Body of pancreas (tissue), 4 donors: ENCODE results near the gene ATP2B1. TPM values are rescaled to one million over a fixed set of nuclear protein-coding genes. Genes with fewer than 3 reads are reported as not detected.

Experiments used
- ATAC-seq: fragments of 150-250 bp; one replicate; pipeline ENCODE4 v1.9.1; 2016
- DNase-seq, 4 donors: peaks; one replicate each; pipeline ENCODE4 v3.0.0-alpha.2; 2019
- H3K27ac ChIP-seq, 4 donors: fragments of 200-600 bp; sonication (generic); 1 replicate in 3 of 4; 2 replicates in 1 of 4; pipeline versions ENCODE4 v1.5.1 to v1.6.1; 2016 to 2019; ENCODE audit warnings: mild to moderate bottlenecking in 1 of 4, mixed read lengths in 1 of 4, moderate library complexity in 1 of 4
- H3K27me3 ChIP-seq, 2 donors: fragments of 200-600 bp; sonication (generic); one replicate each; pipeline ENCODE4 v1.6.0; 2016; ENCODE audit warnings: mild to moderate bottlenecking in 1 of 2
- H3K36me3 ChIP-seq, 2 donors: fragments of 200-600 bp; sonication (generic); replicated peaks in 1 of 2; 2 replicates each; pipeline ENCODE4 v1.5.1; 2016; ENCODE audit warnings: low read depth in 2 of 2; ENCODE audit not compliant: insufficient read depth in 1 of 2
- H3K4me1 ChIP-seq: fragments of 200-600 bp; sonication (generic); one replicate; pipeline ENCODE4 v1.6.0; 2016
- H3K4me3 ChIP-seq, 2 donors: fragments of 200-600 bp; sonication (generic); 1 replicate in 1 of 2; 2 replicates in 1 of 2; pipeline ENCODE4 v1.5.1; 2016 to 2019
- H3K9me3 ChIP-seq, 3 donors: fragments of 200-600 bp; sonication (generic); 1 replicate in 2 of 3; 2 replicates in 1 of 3; pipeline ENCODE4 v1.5.1; 2016
- POLR2A ChIP-seq, 3 donors: fragments of 450-650 bp; IDR thresholded peaks; one replicate each; pipeline ENCODE4 v1.6.1; 2016; ENCODE audit warnings: antibody characterized with exemption in 3 of 3, mild to moderate bottlenecking in 2 of 3
- WGBS, 2 donors: methylation state at CpG; one replicate each; pipeline ENCODE4 v1.1.5; 2017; 5-methylcytosine and 5-hydroxymethylcytosine counted together
- intact Hi-C: fragments of 100-400 bp; cut with DNase I; formaldehyde crosslinking; loops from one replicate; pipeline ENCODE4 v1.15.1; 2023
- total RNA-seq, 2 donors: library from RNA; depleted of rRNA; stranded (reverse); fragments of >200 nt; gene quantifications; one replicate each; pipeline ENCODE4 v1.1.0, GENCODE V29; 2016
- TF ChIP-seq, protein P1 (sequence below), 7 experiments: fragments of 450-650 bp in 4 of 7; fragments of 200-600 bp in 3 of 7; sonication (generic) in 3 of 7; IDR thresholded peaks; one replicate each; pipeline ENCODE4 v1.5.1; 2016 to 2019; ENCODE audit warnings: antibody characterized with exemption in 7 of 7

ATP2B1 gene
- total RNA-seq, 2 donors from 2014 or later, result 17.1 to 37.9 TPM

DNA sequence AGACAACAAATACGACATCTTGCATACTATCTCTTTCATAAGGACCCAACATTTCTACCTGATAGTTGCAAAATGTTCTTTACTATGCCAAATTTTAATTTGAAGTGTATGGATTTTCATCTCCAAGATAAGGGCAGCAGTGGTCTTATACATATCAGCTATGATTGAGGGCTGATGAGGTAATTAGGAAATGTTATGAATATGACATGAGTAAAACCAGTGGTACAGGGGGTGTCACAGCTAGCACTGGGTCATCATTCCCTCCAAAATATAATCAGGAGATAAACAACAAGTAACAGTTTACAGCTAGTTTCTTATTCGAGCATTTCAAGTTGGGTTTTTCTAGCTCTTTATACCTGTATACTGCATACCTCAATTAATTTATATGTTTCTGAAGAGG is 35.0 kb downstream of the ATP2B1 start:
- ATAC-seq (no peak), DNase-seq (no peak)
- Histone ChIP-seq H3K36me3 (no peaks in the 10 kb centered on the region), H3K27me3 (no peaks in the 10 kb centered on the region), H3K4me1 (peaks cover 4% of the 10 kb centered on the region), H3K9me3 (no peaks in the 10 kb centered on the region), H3K27ac (no peak overlapping the region), H3K4me3 (no peak overlapping the region)
- TF ChIP-seq, protein P1, sequence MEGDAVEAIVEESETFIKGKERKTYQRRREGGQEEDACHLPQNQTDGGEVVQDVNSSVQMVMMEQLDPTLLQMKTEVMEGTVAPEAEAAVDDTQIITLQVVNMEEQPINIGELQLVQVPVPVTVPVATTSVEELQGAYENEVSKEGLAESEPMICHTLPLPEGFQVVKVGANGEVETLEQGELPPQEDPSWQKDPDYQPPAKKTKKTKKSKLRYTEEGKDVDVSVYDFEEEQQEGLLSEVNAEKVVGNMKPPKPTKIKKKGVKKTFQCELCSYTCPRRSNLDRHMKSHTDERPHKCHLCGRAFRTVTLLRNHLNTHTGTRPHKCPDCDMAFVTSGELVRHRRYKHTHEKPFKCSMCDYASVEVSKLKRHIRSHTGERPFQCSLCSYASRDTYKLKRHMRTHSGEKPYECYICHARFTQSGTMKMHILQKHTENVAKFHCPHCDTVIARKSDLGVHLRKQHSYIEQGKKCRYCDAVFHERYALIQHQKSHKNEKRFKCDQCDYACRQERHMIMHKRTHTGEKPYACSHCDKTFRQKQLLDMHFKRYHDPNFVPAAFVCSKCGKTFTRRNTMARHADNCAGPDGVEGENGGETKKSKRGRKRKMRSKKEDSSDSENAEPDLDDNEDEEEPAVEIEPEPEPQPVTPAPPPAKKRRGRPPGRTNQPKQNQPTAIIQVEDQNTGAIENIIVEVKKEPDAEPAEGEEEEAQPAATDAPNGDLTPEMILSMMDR (IDR thresholded peaks at IDR 0.05), result no peak
- no peak for TF ChIP-seq POLR2A (IDR thresholded peaks at IDR 0.05)
- 93 to 96% methylated on average over 2 of the region's 2 CpGs for WGBS, 2 donors
- intact Hi-C loops, result no loop called here

- no peak for ATAC-seq
- Histone ChIP-seq H3K4me3 (no peak overlapping the region), H3K27me3 (no peaks in the 10 kb centered on the region), H3K9me3 (no peaks in the 10 kb centered on the region), H3K36me3 (no peaks in the 10 kb centered on the region), H3K27ac (no peak overlapping the region), H3K4me1 (no peaks in the 10 kb centered on the region)
- intact Hi-C loops, result no loop called here
- DNase-seq, result no peak
- no peak for TF ChIP-seq POLR2A (IDR thresholded peaks at IDR 0.05)
- TF ChIP-seq, protein P1 (IDR thresholded peaks at IDR 0.05), result no peak
- 95 to 98% methylated on average over 2 of the region's 2 CpGs for WGBS, 2 donors
Observed at GRCh38 chr12:89672589-89672979, 36.1 kb downstream of the ATP2B1 start.

- ATAC-seq (no peak), DNase-seq (no peak)
- no peak overlapping the region for H3K4me3 ChIP-seq
- H3K27ac ChIP-seq, result no peak overlapping the region
- 84 to 88% methylated on average over 4 of the region's 4 CpGs for WGBS, 2 donors
- H3K4me1 ChIP-seq, result peaks cover 2% of the 10 kb centered on the region
- no peaks in the 10 kb centered on the region for H3K27me3 ChIP-seq
- H3K9me3 ChIP-seq, result no peaks in the 10 kb centered on the region
- H3K36me3 ChIP-seq, result no peaks in the 10 kb centered on the region
- TF ChIP-seq, protein P1 (IDR thresholded peaks at IDR 0.05), result no peak
- no peak for TF ChIP-seq POLR2A (IDR thresholded peaks at IDR 0.05)
- intact Hi-C loops, result no loop called here
Observed at GRCh38 chr12:89671469-89671868, 37.2 kb downstream of the ATP2B1 start.

GRCh38 chr12:89669197-89669596 is 39.4 kb downstream of the ATP2B1 start:
- ATAC-seq, result no peak
- 89 to 94% methylated on average over 6 of the region's 6 CpGs for WGBS, 2 donors
- no peaks in the 10 kb centered on the region for H3K9me3 ChIP-seq
- no peak for DNase-seq
- no peak overlapping the region for H3K27ac ChIP-seq
- intact Hi-C loops, result no loop called here
- no peak overlapping the region for H3K4me3 ChIP-seq
- peaks cover 14% of the 10 kb centered on the region for H3K4me1 ChIP-seq
- no peaks in the 10 kb centered on the region for H3K36me3 ChIP-seq
- H3K27me3 ChIP-seq, result no peaks in the 10 kb centered on the region
- no peak for TF ChIP-seq POLR2A (IDR thresholded peaks at IDR 0.05)
- TF ChIP-seq, protein P1 (IDR thresholded peaks at IDR 0.05), result no peak

DNA sequence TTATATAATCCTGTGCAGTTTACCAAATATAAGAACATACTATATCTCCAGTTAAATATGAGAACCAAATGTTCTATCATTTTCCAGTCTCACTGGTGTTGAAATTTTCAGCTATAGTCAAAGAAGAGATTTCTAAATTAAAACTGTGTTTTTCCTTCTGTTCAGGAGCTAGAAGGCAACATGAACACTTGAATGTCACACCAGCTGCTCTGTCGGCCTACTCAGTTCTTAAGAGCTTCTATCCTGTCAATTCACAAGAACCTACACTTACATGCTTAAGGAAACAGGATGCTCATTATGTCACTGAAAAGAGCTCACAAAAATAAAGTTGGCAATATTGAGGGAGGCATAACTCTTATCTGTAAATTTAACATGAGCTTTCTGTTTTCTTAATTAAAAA is 43.1 kb downstream of the ATP2B1 start:
- TF ChIP-seq, protein P1 (IDR thresholded peaks at IDR 0.05), result no peak
- no peak for TF ChIP-seq POLR2A (IDR thresholded peaks at IDR 0.05)
- 72 to 78% methylated on average over 1 of the region's 1 CpG for WGBS, 2 donors
- intact Hi-C loops, result no loop called here
- Histone ChIP-seq H3K4me3 (no peak overlapping the region), H3K27ac (no peak overlapping the region), H3K4me1 (peaks cover 33% of the 10 kb centered on the region), H3K27me3 (no peaks in the 10 kb centered on the region), H3K9me3 (no peaks in the 10 kb centered on the region), H3K36me3 (no peaks in the 10 kb centered on the region)
- no peak for DNase-seq
- ATAC-seq, result no peak
